Esophagus (tissue), 2 donors: ENCODE measurements around the gene RHOF. TPM values are rescaled to one million over a fixed set of nuclear protein-coding genes. Genes with fewer than 3 reads are reported as not detected.

Source experiments
- H3K27ac ChIP-seq, 2 donors: one replicate each; pipeline ENCODE4 v1.5.1; 2013; ENCODE audit warnings: low read depth in 2 of 2, mild to moderate bottlenecking in 2 of 2, inconsistent platforms in 1 of 2, low read length in 1 of 2, moderate library complexity in 1 of 2
- H3K27me3 ChIP-seq, 2 donors: one replicate each; pipeline ENCODE4 v1.6.1; 2013; ENCODE audit warnings: low read length in 2 of 2, control low read depth in 1 of 2, mild to moderate bottlenecking in 1 of 2; ENCODE audit not compliant: insufficient read depth in 2 of 2, control insufficient read depth in 1 of 2
- H3K36me3 ChIP-seq, 2 donors: one replicate each; pipeline ENCODE4 v1.6.1; 2013; ENCODE audit warnings: low read length in 1 of 2; ENCODE audit not compliant: control insufficient read depth in 2 of 2, insufficient read depth in 2 of 2
- H3K4me1 ChIP-seq, 2 donors: one replicate each; pipeline ENCODE4 v1.6.1; 2013; ENCODE audit warnings: low read length in 1 of 2; ENCODE audit not compliant: control insufficient read depth in 2 of 2, insufficient read depth in 2 of 2
- H3K4me3 ChIP-seq, 2 donors: one replicate each; pipeline ENCODE4 v1.5.1; 2013; ENCODE audit warnings: low read length in 2 of 2, mild to moderate bottlenecking in 2 of 2, low read depth in 1 of 2, moderate library complexity in 1 of 2
- H3K9me3 ChIP-seq, 2 donors: one replicate each; pipeline ENCODE4 v1.6.1; 2013; ENCODE audit warnings: mild to moderate bottlenecking in 2 of 2, low read depth in 1 of 2, low read length in 1 of 2, moderate library complexity in 1 of 2; ENCODE audit not compliant: control insufficient read depth in 2 of 2, insufficient read depth in 1 of 2
- WGBS, 2 donors: extraction: QIAGEN DNeasy Blood & Tissue Kit; methylation state at CpG; one replicate each; pipeline ENCODE4 v1.1.7; 2013; 5-methylcytosine and 5-hydroxymethylcytosine counted together
- polyA plus RNA-seq, 2 donors: library from polyadenylated mRNA; stranded (reverse); fragments of 200-250 nt; gene quantifications; one replicate each; pipeline ENCODE4 v1.2.3, GENCODE V29; 2013
- donor health status: healthy with polysubstance abuse.
- donor health status: Bipolar disorder and iron deficiency.

RHOF gene
- polyA plus RNA-seq, 2 donors = 5.8 to 6.4 TPM

DNA sequence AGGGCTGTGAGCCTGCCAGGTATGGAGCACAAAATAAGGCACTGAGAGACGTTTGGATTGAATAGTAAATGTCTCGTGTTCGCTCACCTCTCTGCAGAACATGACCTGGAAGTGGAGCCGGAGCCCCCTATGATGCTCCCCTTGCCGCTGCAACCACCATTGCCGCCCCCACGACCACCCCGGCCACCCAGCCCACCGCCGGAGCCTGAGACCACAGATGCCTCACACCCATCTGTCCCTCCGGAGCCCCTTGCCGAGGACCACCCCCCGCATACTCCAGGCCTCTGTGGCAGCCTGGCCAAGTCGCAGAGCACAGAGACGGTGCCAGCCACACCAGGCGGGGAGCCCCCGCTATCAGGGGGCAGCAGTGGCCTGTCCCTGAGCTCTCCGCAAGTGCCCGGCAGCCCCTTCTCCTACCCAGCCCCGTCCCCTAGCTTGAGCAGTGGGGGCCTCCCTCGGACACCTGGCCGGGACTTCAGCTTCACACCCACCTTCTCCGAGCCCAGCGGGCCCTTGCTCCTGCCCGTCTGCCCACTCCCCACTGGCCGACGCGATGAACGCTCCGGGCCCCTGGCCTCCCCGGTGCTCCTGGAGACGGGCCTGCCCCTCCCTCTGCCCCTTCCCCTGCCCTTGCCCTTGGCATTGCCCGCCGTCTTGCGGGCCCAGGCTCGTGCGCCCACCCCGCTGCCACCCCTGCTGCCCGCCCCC lies 29.1 kb upstream of the RHOF start:
- peaks cover 26 to 55% of the 10 kb centered on the region in 2 donors for H3K36me3 ChIP-seq
- no peak overlapping the region for H3K27ac ChIP-seq
- 91% methylated on average over 36 to 39 of the region's 39 CpGs for WGBS, 2 donors
- no peak overlapping the region for H3K4me3 ChIP-seq
- no peaks in the 10 kb centered on the region for H3K4me1 ChIP-seq
- no peaks in the 10 kb centered on the region for H3K27me3 ChIP-seq
- peaks cover 0 to 2% of the 10 kb centered on the region in 2 donors for H3K9me3 ChIP-seq

DNA sequence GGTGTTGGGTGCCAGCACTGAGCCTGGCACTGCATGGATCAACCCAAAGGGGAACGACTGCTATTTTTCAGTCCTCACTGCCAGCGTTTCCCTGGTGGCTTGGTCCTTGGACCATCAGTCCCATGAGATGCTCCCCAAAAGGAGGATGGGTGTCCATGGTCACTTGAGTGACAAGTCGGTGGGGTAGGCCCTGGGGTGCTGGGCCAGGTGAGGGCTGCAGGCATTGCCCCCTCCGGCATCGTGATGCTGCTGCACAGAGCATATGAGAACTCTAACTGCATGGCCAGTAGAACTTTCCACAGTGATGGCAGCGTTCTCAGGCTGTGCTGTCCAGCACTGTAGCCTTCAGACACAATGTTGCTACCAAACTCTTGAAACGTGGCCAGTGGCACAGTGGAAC lies 26.6 kb upstream of the RHOF start:
- Histone ChIP-seq H3K36me3 (peaks cover 31 to 58% of the 10 kb centered on the region in 2 donors), H3K27ac (no peak overlapping the region), H3K4me3 (no peak overlapping the region), H3K9me3 (peaks cover 0 to 2% of the 10 kb centered on the region in 2 donors), H3K27me3 (no peaks in the 10 kb centered on the region), H3K4me1 (no peaks in the 10 kb centered on the region)
- WGBS, 2 donors = 88 to 90% methylated on average over 7 of the region's 7 CpGs

DNA sequence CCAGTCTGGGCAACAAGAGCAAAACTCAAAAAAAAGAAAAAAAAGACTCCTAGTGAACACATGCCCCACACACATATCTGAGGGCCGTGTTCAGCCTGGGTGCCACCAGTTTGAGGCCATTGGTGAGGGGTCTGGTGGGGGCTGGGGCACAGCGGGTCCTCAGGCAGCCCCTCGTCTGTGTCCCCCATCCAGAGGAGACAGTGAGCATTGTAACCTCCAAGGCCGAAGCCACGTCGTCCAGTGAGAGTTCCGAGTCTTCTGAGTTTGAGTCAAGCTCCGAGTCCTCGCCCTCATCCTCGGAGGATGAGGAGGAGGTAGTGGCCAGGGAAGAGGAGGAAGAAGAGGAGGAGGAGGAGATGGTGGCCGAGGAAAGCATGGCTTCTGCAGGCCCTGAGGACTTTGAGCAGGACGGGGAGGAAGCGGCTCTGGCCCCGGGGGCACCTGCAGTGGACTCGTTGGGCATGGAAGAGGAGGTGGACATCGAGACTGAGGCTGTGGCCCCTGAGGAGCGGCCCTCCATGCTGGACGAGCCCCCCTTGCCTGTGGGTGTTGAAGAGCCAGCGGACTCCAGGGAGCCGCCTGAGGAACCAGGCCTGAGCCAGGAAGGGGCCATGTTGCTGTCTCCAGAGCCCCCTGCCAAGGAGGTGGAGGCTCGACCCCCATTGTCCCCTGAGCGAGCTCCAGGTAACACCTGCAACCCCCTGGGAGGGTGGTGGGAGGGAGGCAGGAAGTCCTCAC lies 25.9 kb upstream of the RHOF start:
- no peak overlapping the region for H3K4me3 ChIP-seq
- no peak overlapping the region for H3K27ac ChIP-seq
- peaks cover 36 to 62% of the 10 kb centered on the region in 2 donors for H3K36me3 ChIP-seq
- peaks cover 0 to 2% of the 10 kb centered on the region in 2 donors for H3K9me3 ChIP-seq
- H3K27me3 ChIP-seq = no peaks in the 10 kb centered on the region
- 91% methylated on average over 21 to 22 of the region's 22 CpGs for WGBS, 2 donors
- no peaks in the 10 kb centered on the region for H3K4me1 ChIP-seq

DNA sequence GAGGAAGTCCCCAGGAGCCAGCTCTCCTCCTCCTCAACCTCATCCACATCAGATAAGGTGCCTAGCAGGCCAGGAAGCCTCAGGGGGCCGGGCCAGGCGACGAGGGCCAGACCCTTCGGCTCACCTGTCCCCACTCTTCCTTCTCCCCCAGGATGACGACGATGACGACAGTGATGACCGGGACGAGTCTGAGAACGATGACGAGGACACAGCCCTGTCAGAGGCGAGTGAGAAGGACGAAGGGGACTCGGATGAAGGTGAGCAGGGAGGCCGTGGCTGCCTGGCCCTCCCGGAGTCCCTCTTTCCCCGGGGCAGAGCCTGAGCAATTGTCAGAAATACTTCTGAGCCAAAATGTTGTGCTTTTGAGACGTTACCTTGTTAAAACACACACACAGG lies 24.2 kb upstream of the RHOF start:
- Histone ChIP-seq H3K4me1 (peaks cover 0 to 4% of the 10 kb centered on the region in 2 donors), H3K36me3 (peaks cover 33 to 50% of the 10 kb centered on the region in 2 donors), H3K9me3 (peaks cover 0 to 2% of the 10 kb centered on the region in 2 donors), H3K4me3 (no peak overlapping the region), H3K27me3 (no peaks in the 10 kb centered on the region), H3K27ac (no peak overlapping the region)
- WGBS, 2 donors = 94 to 95% methylated on average over 17 to 18 of the region's 18 CpGs

DNA sequence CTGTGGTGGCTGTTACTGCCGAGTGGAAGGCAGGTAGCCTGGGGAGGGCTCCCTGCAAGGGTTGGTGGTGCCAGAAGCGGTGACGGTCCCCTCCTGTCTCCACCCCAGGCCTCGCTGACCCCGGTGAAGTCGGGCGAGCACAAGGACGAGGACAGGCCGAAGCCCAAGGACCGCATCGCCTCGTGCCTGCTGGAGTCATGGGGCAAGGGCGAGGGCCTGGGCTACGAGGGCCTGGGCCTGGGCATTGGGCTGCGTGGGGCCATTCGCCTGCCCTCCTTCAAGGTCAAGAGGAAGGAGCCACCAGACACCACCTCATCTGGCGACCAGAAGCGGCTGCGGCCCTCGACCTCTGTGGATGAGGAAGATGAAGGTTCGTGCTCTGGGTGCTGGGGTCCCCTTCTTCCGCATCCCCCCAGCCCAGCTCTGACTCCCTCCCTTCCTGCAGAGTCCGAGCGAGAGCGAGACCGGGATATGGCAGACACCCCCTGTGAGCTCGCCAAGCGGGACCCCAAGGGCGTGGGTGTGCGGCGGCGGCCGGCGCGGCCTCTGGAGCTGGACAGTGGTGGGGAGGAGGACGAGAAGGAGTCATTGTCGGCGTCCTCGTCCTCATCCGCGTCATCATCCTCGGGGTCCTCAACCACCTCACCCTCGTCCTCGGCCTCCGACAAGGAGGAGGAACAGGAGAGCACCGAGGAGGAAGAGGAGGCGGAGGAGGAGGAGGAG lies 23.6 kb upstream of the RHOF start:
- Histone ChIP-seq H3K9me3 (peaks cover 0 to 2% of the 10 kb centered on the region in 2 donors), H3K27ac (no peak overlapping the region), H3K4me3 (no peak overlapping the region), H3K36me3 (peaks cover 30 to 44% of the 10 kb centered on the region in 2 donors), H3K4me1 (peaks cover 0 to 7% of the 10 kb centered on the region in 2 donors), H3K27me3 (no peaks in the 10 kb centered on the region)
- WGBS, 2 donors = 96% methylated on average over 44 to 47 of the region's 47 CpGs

DNA sequence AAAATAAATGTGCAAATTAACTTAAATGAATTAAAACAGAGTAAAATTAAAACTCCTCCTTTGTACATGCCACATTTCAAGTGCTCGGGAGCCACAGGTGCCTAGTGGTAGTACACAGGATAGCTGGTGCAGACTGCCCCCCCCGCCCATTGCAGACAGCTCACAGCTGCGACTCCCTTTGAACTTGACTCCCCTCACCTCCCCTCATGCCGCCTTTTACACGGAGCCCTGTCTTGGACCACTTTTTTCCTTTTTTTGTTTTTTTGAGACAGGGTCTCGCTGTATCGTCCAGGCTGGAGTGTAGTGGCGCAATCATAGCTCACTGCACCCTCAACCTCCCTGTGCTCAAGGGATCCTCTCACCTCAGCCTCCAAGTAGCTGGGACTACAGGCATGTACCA lies 21.8 kb upstream of the RHOF start:
- whole genome bisulfite sequencing, 2 donors = 90 to 92% methylated on average over 8 of the region's 8 CpGs
- peaks cover 30 to 52% of the 10 kb centered on the region in 2 donors for H3K36me3 ChIP-seq

DNA sequence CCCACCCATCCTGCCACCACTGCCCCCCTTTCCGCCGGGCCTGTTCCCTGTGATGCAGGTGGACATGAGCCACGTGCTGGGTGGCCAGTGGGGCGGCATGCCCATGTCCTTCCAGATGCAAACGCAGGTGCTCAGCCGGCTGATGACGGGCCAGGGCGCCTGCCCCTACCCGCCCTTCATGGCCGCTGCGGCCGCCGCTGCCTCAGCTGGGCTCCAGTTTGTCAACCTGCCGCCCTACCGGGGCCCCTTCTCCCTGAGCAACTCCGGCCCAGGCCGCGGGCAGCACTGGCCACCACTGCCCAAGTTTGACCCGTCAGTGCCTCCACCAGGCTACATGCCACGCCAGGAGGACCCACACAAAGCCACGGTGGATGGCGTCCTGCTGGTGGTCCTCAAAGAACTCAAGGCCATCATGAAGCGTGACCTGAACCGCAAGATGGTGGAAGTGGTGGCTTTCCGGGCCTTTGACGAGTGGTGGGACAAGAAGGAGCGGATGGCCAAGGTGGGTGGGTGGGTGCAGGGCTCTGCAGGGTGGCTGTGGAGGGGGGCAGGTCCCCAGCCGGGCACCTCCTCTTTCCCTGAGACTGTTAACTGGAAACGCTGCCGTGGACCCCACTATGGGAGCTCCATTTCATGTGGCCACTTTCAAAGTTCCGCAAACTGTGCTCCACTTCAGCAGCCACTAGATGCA lies 21.1 kb upstream of the RHOF start:
- Histone ChIP-seq H3K4me3 (no peak overlapping the region), H3K27me3 (no peaks in the 10 kb centered on the region), H3K36me3 (peaks cover 23 to 51% of the 10 kb centered on the region in 2 donors), H3K4me1 (peaks cover 0 to 17% of the 10 kb centered on the region in 2 donors), H3K9me3 (peaks cover 0 to 2% of the 10 kb centered on the region in 2 donors), H3K27ac (no peak overlapping the region)
- WGBS, 2 donors = 93% methylated on average over 28 to 31 of the region's 31 CpGs

More for the DNA sequence above, 21.8 kb upstream of the RHOF start:
- peaks cover 0 to 2% of the 10 kb centered on the region in 2 donors for H3K9me3 ChIP-seq
- peaks cover 0 to 17% of the 10 kb centered on the region in 2 donors for H3K4me1 ChIP-seq
- H3K27ac ChIP-seq = no peak overlapping the region
- no peak overlapping the region for H3K4me3 ChIP-seq
- no peaks in the 10 kb centered on the region for H3K27me3 ChIP-seq

DNA sequence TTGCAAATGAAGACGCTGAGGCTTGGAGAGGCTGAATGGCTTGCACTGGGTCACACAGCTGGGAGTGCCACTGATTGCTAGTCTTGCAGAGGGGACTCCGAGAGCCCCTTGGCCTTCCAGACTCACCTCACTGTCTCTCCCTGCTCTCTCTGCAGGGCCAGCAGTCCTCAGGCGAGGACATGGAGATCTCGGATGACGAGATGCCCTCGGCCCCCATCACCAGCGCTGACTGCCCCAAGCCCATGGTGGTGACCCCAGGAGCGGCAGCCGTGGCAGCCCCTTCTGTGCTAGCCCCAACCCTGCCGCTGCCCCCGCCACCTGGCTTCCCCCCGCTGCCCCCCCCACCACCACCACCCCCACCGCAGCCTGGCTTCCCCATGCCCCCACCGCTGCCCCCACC lies 20.5 kb upstream of the RHOF start:
- H3K9me3 ChIP-seq = no peaks in the 10 kb centered on the region
- peaks cover 0 to 17% of the 10 kb centered on the region in 2 donors for H3K4me1 ChIP-seq
- WGBS, 2 donors = 86 to 89% methylated on average over 13 of the region's 14 CpGs
- peaks cover 19 to 49% of the 10 kb centered on the region in 2 donors for H3K36me3 ChIP-seq
- H3K27me3 ChIP-seq = no peaks in the 10 kb centered on the region
- peak overlapping the region in 1 of 2 donors; percentile 1 for H3K27ac ChIP-seq
- no peak overlapping the region for H3K4me3 ChIP-seq
